Neural progenitor cell (in vitro differentiated cells): ENCODE results near the gene CBLB.

Experiments
- EZH2phosphoT487 ChIP-seq: fragments of 200-600 bp; sonication (generic); IDR thresholded peaks from 2 replicates; pipeline ENCODE4 v1.6.1; 2017; ENCODE audit warnings: antibody characterized with exemption
- TF ChIP-seq, protein P1 (sequence below): fragments of 200-600 bp; sonication (generic); IDR thresholded peaks from 2 replicates; pipeline ENCODE4 v1.5.1; 2017; ENCODE audit warnings: antibody characterized with exemption, mild to moderate bottlenecking

- TF ChIP-seq, protein P1, sequence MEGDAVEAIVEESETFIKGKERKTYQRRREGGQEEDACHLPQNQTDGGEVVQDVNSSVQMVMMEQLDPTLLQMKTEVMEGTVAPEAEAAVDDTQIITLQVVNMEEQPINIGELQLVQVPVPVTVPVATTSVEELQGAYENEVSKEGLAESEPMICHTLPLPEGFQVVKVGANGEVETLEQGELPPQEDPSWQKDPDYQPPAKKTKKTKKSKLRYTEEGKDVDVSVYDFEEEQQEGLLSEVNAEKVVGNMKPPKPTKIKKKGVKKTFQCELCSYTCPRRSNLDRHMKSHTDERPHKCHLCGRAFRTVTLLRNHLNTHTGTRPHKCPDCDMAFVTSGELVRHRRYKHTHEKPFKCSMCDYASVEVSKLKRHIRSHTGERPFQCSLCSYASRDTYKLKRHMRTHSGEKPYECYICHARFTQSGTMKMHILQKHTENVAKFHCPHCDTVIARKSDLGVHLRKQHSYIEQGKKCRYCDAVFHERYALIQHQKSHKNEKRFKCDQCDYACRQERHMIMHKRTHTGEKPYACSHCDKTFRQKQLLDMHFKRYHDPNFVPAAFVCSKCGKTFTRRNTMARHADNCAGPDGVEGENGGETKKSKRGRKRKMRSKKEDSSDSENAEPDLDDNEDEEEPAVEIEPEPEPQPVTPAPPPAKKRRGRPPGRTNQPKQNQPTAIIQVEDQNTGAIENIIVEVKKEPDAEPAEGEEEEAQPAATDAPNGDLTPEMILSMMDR, result no peak
- TF ChIP-seq EZH2phosphoT487, result no peak
These were observed 8.6 kb upstream of the CBLB start for GRCh38 chr3:105877336-105877910.
